GM21390 (cell line): ENCODE measurements around the gene GPR39.

ENCODE experiments used
- ATAC-seq: cut with Tn5 transposase; IDR thresholded peaks from one replicate; pipeline ENCODE4 v1.9.1; 2021; ENCODE audit not compliant: unreplicated experiment

Gene GPR39

GRCh38 chr2:132597831-132598230 is 181.2 kb downstream of the GPR39 start:
- ATAC-seq = no peak

GRCh38 chr2:132598536-132598935 is 181.9 kb downstream of the GPR39 start:
- no peak for ATAC-seq

- no peak for ATAC-seq
Measured at GRCh38 chr2:132599556-132599955, 183.0 kb downstream of the GPR39 start.

- ATAC-seq = no peak
Measured at GRCh38 chr2:132604561-132604960, 188.0 kb downstream of the GPR39 start.

- no peak for ATAC-seq
Measured at GRCh38 chr2:132605236-132606180, 188.9 kb downstream of the GPR39 start.

- no peak for ATAC-seq
Measured at GRCh38 chr2:132606649-132607048, 190.0 kb downstream of the GPR39 start.

GRCh38 chr2:132607426-132608090 is 191.0 kb downstream of the GPR39 start:
- ATAC-seq = no peak

GRCh38 chr2:132608311-132608710 is 191.7 kb downstream of the GPR39 start:
- ATAC-seq = no peak

- ATAC-seq = no peak
Measured at GRCh38 chr2:132609101-132609890, 192.7 kb downstream of the GPR39 start.

GRCh38 chr2:132611719-132612118 is 195.1 kb downstream of the GPR39 start:
- no peak for ATAC-seq

- no peak for ATAC-seq
Measured at GRCh38 chr2:132615329-132616085, 198.9 kb downstream of the GPR39 start.

- no peak for ATAC-seq
Measured at GRCh38 chr2:132617989-132618388, 201.4 kb downstream of the GPR39 start.

- no peak for ATAC-seq
Measured at GRCh38 chr2:132618734-132619133, 202.1 kb downstream of the GPR39 start.

- no peak for ATAC-seq
Measured at GRCh38 chr2:132620115-132620514, 203.5 kb downstream of the GPR39 start.

- ATAC-seq = no peak
Measured at GRCh38 chr2:132621131-132621875, 204.7 kb downstream of the GPR39 start.

- ATAC-seq = no peak
Measured at GRCh38 chr2:132623096-132623839, 206.7 kb downstream of the GPR39 start.

- ATAC-seq = no peak
Measured at GRCh38 chr2:132627536-132627935, 210.9 kb downstream of the GPR39 start.

GRCh38 chr2:132632000-132632649 is 215.5 kb downstream of the GPR39 start:
- no peak for ATAC-seq

GRCh38 chr2:132633635-132634034 is 217.0 kb downstream of the GPR39 start:
- ATAC-seq = no peak
